OCI-LY1 (cell line): ENCODE data around the gene SASH3.

ENCODE experiments used
- H2AFZ ChIP-seq: fragments of 200-600 bp; sonication (generic), shearing (Covaris generic); 2 replicates; pipeline ENCODE4 v1.6.0; 2014; ENCODE audit warnings: antibody characterized with exemption, mild to moderate bottlenecking, low read length
- H3F3A ChIP-seq: fragments of 200-600 bp; sonication (generic), shearing (Covaris generic); 2 replicates; pipeline ENCODE4 v1.6.0; 2014; ENCODE audit warnings: mild to moderate bottlenecking, antibody characterized with exemption, low read length, moderate library complexity; ENCODE audit not compliant: insufficient read depth
- H3K27ac ChIP-seq: fragments of 200-600 bp; sonication (generic); 2 replicates; pipeline ENCODE4 v1.5.1; 2014; ENCODE audit warnings: low read length, mixed run types, mild to moderate bottlenecking, low read depth; ENCODE audit not compliant: poor library complexity, severe bottlenecking
- H3K27me3 ChIP-seq: fragments of 200-600 bp; sonication (generic); 2 replicates; pipeline ENCODE4 v1.6.0; 2014; ENCODE audit warnings: antibody characterized with exemption, mild to moderate bottlenecking, low read length, moderate library complexity; ENCODE audit not compliant: insufficient read depth
- H3K36me3 ChIP-seq: fragments of 200-600 bp; sonication (generic); 2 replicates; pipeline ENCODE4 v1.6.1; 2014; ENCODE audit warnings: mild to moderate bottlenecking, antibody characterized with exemption, low read length, moderate library complexity, mixed read lengths; ENCODE audit not compliant: insufficient read depth
- H3K4me1 ChIP-seq: fragments of 200-600 bp; sonication (generic); 2 replicates; pipeline ENCODE4 v1.5.1; 2014; ENCODE audit warnings: mild to moderate bottlenecking, low read length, moderate library complexity; ENCODE audit not compliant: insufficient read depth, severe bottlenecking
- H3K4me2 ChIP-seq: fragments of 200-600 bp; sonication (generic), shearing (Covaris generic); 2 replicates; pipeline ENCODE4 v1.6.1; 2014; ENCODE audit warnings: low read length
- H3K4me3 ChIP-seq: fragments of 200-600 bp; sonication (generic); 2 replicates; pipeline ENCODE4 v1.5.1; 2014; ENCODE audit warnings: low read length, low read depth, mild to moderate bottlenecking, mixed read lengths; ENCODE audit not compliant: poor library complexity, severe bottlenecking
- H3K79me2 ChIP-seq: fragments of 200-600 bp; shearing (Covaris generic); 2 replicates; pipeline ENCODE4 v1.6.1; 2016; ENCODE audit warnings: mixed run types, low read length, mixed read lengths; ENCODE audit not compliant: insufficient read depth
- H3K9ac ChIP-seq: fragments of 200-600 bp; sonication (generic), shearing (Covaris generic); 2 replicates; pipeline ENCODE4 v1.6.1; 2014; ENCODE audit warnings: mild to moderate bottlenecking, low read length, mixed read lengths
- H3K9me2 ChIP-seq: fragments of 200-600 bp; sonication (generic), shearing (Covaris generic); 2 replicates; pipeline ENCODE4 v1.6.1; 2014; ENCODE audit warnings: low read depth, mild to moderate bottlenecking, low read length, mixed read lengths
- H3K9me3 ChIP-seq: fragments of 200-600 bp; shearing (Covaris generic); 2 replicates; pipeline ENCODE4 v1.6.1; 2014; ENCODE audit warnings: low read length, mixed read lengths
- H4K20me1 ChIP-seq: fragments of 200-600 bp; sonication (generic), shearing (Covaris generic); 2 replicates; pipeline ENCODE4 v1.6.0; 2016; ENCODE audit warnings: mild to moderate bottlenecking, low read length; ENCODE audit not compliant: insufficient read depth
- CTCF ChIP-seq: fragments of 200-600 bp; sonication (generic), shearing (Covaris generic); IDR thresholded peaks from 2 replicates; pipeline ENCODE4 v1.5.1; 2017; ENCODE audit warnings: mild to moderate bottlenecking, antibody characterized with exemption, low read length, moderate library complexity, mixed read lengths
- EZH2 ChIP-seq: fragments of 200-600 bp; sonication (generic), shearing (Covaris generic); IDR thresholded peaks from 2 replicates; pipeline ENCODE4 v1.8.0; 2017; ENCODE audit warnings: borderline replicate concordance, mixed run types, mild to moderate bottlenecking, antibody characterized with exemption, low read length, moderate library complexity, mixed read lengths

Gene SASH3

DNA sequence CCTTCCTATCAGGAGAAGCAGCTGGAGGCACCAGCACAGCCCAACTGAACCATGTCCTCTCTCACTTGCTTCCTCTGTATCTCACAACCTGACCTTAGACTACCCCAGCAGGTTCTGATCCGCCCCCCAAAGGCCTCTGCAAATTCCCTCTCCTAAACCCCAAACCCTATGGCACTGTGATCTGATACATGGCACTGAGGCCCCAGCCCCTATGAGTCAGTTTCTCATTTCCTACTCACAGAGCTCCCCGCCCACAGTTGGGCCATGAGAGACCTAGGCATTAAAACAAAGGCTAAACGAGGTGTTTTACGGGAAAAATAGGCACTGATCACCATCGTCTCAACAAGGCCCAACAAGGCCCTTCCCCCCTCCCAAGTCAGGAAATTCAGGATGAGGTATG lies 19.1 kb downstream of the SASH3 start:
- no peaks in the 10 kb centered on the region for H3K79me2 ChIP-seq
- H2AFZ ChIP-seq: no peak overlapping the region
- H3F3A ChIP-seq: no peaks in the 10 kb centered on the region
- H3K9ac ChIP-seq: no peak overlapping the region
- H3K36me3 ChIP-seq: peaks cover 31% of the 10 kb centered on the region
- no peak overlapping the region for H3K4me2 ChIP-seq
- no peaks in the 10 kb centered on the region for H3K9me3 ChIP-seq
- no peak overlapping the region for H3K27ac ChIP-seq
- no peak overlapping the region for H3K4me3 ChIP-seq
- H3K9me2 ChIP-seq: no peaks in the 10 kb centered on the region
- H4K20me1 ChIP-seq: no peaks in the 10 kb centered on the region
- TF ChIP-seq CTCF: no peak
- TF ChIP-seq EZH2: no peak
- no peaks in the 10 kb centered on the region for H3K27me3 ChIP-seq
- no peaks in the 10 kb centered on the region for H3K4me1 ChIP-seq

DNA sequence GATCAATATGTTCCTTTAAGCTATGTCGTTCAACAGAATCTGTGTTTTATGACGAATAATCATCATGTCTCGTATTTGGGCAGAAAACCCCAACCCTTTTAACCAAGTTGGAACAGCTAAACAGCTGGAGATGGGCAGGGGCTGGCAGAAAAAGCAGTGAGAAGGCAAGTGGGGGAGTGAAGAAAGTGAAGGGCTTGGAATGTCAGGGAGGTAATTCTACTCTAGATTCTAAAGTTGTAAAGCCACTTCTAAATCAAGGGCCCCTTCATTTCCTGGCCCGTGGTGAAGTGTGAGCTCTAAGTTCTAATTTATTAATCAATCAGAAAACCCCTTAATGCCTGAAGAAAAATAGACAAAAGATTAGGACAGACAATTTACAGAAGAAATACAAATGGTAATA lies 20.4 kb downstream of the SASH3 start:
- H3K4me2 ChIP-seq: no peak overlapping the region

DNA sequence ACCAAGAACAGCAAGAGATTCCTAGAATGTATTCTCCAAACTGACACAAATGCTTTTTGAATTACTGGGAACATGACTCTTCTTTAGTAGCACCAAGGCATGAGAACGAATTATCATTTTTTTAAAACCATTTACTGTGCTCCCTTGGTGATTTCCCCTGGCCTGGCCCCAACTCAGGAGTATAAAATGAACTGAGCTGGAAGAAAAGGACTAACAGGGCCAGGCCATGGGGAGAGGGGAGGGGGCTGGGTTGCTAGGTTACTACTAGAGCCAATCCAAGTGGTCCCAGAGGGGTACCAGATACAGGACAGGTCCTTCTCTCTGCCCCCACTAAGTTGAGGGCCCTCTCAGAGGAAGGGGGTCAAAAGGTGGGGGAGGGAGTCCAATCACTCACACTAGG lies 23.1 kb downstream of the SASH3 start:
- no peaks in the 10 kb centered on the region for H3K4me1 ChIP-seq
- no peaks in the 10 kb centered on the region for H3K9me3 ChIP-seq
- no peaks in the 10 kb centered on the region for H3K27me3 ChIP-seq
- H3K27ac ChIP-seq: no peak overlapping the region
- no peak overlapping the region for H3K9ac ChIP-seq
- no peak overlapping the region for H3K4me3 ChIP-seq
- no peak overlapping the region for H3K4me2 ChIP-seq
- TF ChIP-seq EZH2 (no peak), CTCF (no peak)
- H3F3A ChIP-seq: no peaks in the 10 kb centered on the region
- peaks cover 20% of the 10 kb centered on the region for H3K36me3 ChIP-seq
- no peaks in the 10 kb centered on the region for H4K20me1 ChIP-seq
- no peak overlapping the region for H2AFZ ChIP-seq
- no peaks in the 10 kb centered on the region for H3K79me2 ChIP-seq
- no peaks in the 10 kb centered on the region for H3K9me2 ChIP-seq

More for the DNA sequence above, 20.4 kb downstream of the SASH3 start:
- Histone ChIP-seq H3K79me2 (no peaks in the 10 kb centered on the region), H3K9me3 (no peaks in the 10 kb centered on the region), H3K4me1 (no peaks in the 10 kb centered on the region), H3K27me3 (no peaks in the 10 kb centered on the region), H3K27ac (no peak overlapping the region), H3K36me3 (peaks cover 20% of the 10 kb centered on the region), H4K20me1 (no peaks in the 10 kb centered on the region), H3F3A (no peaks in the 10 kb centered on the region), H2AFZ (no peak overlapping the region), H3K9me2 (no peaks in the 10 kb centered on the region), H3K4me3 (no peak overlapping the region), H3K9ac (no peak overlapping the region)
- TF ChIP-seq EZH2 (no peak), CTCF (no peak)
